Measurements from ENCODE around the gene SINHCAF. TPM values are rescaled to one million over a fixed set of nuclear protein-coding genes. Genes with fewer than 3 reads are reported as not detected.

The SINHCAF gene
- total RNA-seq, 1 donor from 2014 or later = 130 TPM

DNA sequence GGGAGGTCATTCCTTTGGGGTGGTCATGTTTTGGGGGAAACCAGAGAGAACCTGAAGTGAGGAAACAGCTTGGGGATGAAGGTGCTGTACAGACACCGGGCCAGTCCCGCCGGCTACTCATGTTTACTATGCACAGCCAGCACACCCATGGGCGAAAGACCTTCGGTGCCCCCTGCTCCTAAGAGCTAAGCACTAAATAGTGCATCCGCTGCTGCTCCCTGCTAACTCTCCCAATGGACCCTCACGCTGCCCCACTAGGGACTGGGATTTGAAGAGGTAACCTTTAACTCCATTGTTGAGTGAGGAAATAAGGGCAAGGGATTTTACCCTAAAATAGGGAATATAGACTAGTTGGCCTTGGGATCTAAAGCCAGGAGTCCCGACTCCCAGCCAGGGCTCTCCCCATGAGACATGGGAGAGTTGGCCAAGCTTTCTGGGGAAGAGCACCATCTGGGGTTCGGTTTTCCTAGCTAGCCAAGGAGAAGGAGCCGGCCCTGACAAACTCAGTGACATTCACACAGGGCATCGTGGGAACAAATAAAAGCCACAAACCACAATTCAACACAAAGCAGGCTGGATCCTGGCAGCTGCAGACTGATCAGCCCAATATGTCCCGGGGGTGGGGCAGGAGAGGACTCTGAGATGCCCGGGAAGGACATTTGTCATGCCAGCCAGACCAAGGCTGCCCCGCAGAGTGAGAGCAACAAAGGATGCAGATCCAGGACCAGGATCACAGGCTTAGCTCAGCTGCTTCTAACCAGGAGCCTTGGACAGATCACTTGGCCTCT is 91.7 kb downstream of the SINHCAF start:
- no peak for DNase-seq (ENCODE audit: low spot score)

- DNase-seq (ENCODE audit: low spot score) = no peak
Measured at GRCh38 chr12:31233061-31233730, 92.8 kb downstream of the SINHCAF start.

- DNase-seq (ENCODE audit: low spot score) = no peak
Measured at GRCh38 chr12:31232361-31232965, 93.5 kb downstream of the SINHCAF start.

DNA sequence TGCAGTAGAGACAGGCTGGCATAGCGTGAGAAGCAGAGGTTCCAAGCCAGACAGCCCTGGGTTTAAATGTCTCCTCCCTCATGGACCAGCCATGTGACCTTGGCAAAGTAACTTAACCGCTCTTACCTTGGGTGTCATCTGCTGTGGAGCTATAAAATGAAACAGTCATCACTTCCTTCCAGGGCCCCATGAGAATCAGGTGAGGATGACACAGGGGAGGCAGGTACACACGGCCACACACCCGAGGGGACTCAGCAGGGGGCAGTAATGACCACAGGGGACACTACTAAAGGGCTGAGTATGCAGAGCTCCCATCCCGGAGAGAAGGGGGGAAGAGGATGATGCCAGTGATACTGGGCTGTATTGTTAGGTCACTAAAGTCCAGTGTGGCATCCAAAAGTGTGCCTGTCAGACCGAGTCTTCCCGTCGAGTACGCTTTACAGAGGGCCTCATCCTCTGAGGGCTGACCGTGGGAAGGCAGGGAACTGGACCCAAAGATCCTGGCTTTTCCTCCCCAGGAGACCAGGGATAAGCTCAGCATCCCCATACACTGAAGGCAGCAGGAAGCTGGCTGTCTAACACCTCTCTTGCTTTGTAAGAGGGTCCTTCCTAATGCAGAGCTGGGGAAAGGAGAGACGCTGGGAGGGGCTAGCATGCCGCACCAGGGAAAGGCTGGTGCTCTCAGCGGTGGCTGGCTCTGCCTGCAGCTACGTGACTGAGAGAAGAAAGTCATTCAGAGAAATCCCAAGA is 94.2 kb downstream of the SINHCAF start:
- DNase-seq (ENCODE audit: low spot score) = no peak
